Nephron (organoid): Measurements from ENCODE around the gene UGP2.
"Not testable (repeated sequence)": the region's sequence is repeated elsewhere in the genome, so short reads cannot be mapped to it uniquely, and the experiment has no call there.

Experiments used
- H3K27ac Mint-ChIP-seq, 3 experiments: 2 replicates each; pipeline ENCODE4 v1.8.0; 2020; ENCODE audit warnings: mixed read lengths in 3 of 3, mild to moderate bottlenecking in 2 of 3, moderate library complexity in 1 of 3
- H3K27me3 Mint-ChIP-seq: 2 replicates; pipeline ENCODE4 v1.8.0; 2021; ENCODE audit warnings: low read depth, mild to moderate bottlenecking, moderate library complexity, mixed read lengths
- H3K36me3 Mint-ChIP-seq: 2 replicates; pipeline ENCODE4 v1.8.0; 2020; ENCODE audit warnings: low read depth, mixed read lengths
- H3K4me1 Mint-ChIP-seq: 2 replicates; pipeline ENCODE4 v1.8.0; 2020; ENCODE audit warnings: mixed read lengths
- H3K4me3 Mint-ChIP-seq, 3 experiments: 2 replicates each; pipeline ENCODE4 v1.8.0; 2020; ENCODE audit warnings: mild to moderate bottlenecking in 3 of 3, mixed read lengths in 3 of 3, moderate library complexity in 2 of 3
- H3K9me3 Mint-ChIP-seq: 2 replicates; pipeline ENCODE4 v1.8.0; 2020; ENCODE audit warnings: mixed read lengths
- CTCF ChIP-seq, 3 experiments: fragments of 200-600 bp; sonication (generic); IDR thresholded peaks; one replicate each; pipeline ENCODE4 v1.5.0; 2021; ENCODE audit warnings: antibody characterized with exemption in 3 of 3; ENCODE audit not compliant: unreplicated experiment in 3 of 3

The UGP2 gene

DNA sequence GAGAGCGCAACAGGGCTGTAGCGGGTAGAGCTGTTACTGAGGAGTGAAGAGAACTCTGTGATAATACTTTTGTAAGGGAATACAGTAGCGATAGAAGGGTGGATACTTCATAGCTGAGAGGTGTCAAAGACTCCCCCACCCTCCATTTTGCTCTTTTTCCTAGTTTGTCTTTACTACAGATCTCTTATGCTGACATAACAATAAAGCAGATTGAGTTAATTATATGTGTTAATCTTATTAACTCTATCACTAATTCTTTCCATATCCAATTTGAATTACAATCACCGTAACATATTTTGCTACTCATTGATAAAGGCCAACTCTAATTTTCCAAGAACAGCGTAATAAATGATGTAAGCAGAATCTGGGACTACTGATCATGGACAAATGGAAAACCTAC, 57.1 kb downstream of the UGP2 start:
- H3K4me3 Mint-ChIP-seq: no peak overlapping the region
- H3K4me1 Mint-ChIP-seq: no peaks in the 10 kb centered on the region
- H3K36me3 Mint-ChIP-seq: peaks cover 86% of the 10 kb centered on the region
- H3K27me3 Mint-ChIP-seq: no peaks in the 10 kb centered on the region
- no peak for TF ChIP-seq CTCF (IDR thresholded peaks at IDR 0.05; ENCODE audit: unreplicated experiment in 3 of 3)
- H3K27ac Mint-ChIP-seq: no peak overlapping the region
- peaks cover 22% of the 10 kb centered on the region for H3K9me3 Mint-ChIP-seq

DNA sequence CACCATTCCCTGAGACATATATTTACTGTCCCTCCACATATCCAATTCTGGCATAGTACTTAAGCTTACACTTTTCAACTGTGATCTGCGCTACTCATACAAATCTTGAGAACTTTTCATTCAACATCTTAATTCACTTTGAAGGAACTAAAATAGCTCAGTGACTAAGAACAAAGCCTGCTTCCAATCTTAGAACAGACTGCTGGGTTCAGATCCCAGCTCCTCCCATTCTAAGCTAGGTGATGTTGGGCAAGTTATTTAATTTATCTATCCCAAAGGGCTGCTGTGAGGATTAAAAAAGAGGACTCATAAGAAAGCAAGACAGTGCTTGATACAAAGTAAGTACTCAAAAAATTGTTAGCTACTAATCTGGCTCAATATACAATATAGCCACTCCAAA, 57.9 kb downstream of the UGP2 start:
- no peak overlapping the region for H3K4me3 Mint-ChIP-seq

DNA sequence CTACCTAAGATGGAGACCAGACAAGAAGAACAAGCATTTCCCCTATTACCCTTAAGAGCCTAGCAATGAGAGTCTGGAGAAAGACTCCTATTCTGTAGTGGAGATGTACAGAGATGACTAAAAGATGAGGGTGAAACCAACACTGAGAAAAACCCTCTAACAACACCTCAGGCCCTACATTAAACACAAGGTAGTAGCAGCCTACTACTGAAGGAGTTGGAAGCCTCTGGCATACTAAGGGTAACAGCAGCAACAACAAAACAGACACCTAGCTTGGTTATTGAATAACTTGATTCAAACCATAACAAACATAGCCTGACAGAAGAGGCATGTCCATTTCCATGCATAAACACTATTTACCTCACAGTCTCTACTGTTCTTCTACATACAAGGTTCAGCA, 60.5 kb downstream of the UGP2 start:
- peaks cover 42% of the 10 kb centered on the region for H3K9me3 Mint-ChIP-seq
- no peak for TF ChIP-seq CTCF (IDR thresholded peaks at IDR 0.05; ENCODE audit: unreplicated experiment in 3 of 3)
- no peaks in the 10 kb centered on the region for H3K4me1 Mint-ChIP-seq
- H3K36me3 Mint-ChIP-seq: peaks cover 92% of the 10 kb centered on the region
- H3K4me3 Mint-ChIP-seq: no peak overlapping the region
- H3K27ac Mint-ChIP-seq: no peak overlapping the region
- H3K27me3 Mint-ChIP-seq: no peaks in the 10 kb centered on the region

More for the DNA sequence above, 57.9 kb downstream of the UGP2 start:
- H3K27me3 Mint-ChIP-seq: no peaks in the 10 kb centered on the region
- H3K9me3 Mint-ChIP-seq: peaks cover 25% of the 10 kb centered on the region
- TF ChIP-seq CTCF (IDR thresholded peaks at IDR 0.05; ENCODE audit: unreplicated experiment in 3 of 3): no peak
- no peaks in the 10 kb centered on the region for H3K4me1 Mint-ChIP-seq
- peaks cover 87% of the 10 kb centered on the region for H3K36me3 Mint-ChIP-seq
- no peak overlapping the region for H3K27ac Mint-ChIP-seq

DNA sequence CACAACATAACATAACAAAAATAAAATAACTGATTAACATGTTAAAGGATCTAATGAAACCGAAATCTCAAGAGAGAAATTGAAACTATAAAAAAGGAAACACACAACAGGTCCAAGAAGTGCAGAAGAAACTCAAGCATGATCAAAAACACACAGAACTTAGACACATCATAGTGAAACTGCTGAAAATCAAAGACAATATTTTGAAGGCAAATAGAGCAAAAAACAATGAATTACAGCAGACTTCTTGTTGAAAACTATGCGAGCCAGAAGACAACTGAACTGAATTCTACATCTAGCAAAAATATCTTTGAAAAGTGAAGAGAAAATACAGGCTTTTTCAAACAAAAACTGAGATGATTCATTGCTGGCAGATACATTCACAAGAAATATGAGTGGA, 61.3 kb downstream of the UGP2 start:
- Mint-ChIP-seq H3K4me3 (no peak overlapping the region), H3K4me1 (no peaks in the 10 kb centered on the region), H3K27me3 (no peaks in the 10 kb centered on the region), H3K27ac (no peak overlapping the region), H3K36me3 (peaks cover 94% of the 10 kb centered on the region), H3K9me3 (peaks cover 42% of the 10 kb centered on the region)
- no peak for TF ChIP-seq CTCF (IDR thresholded peaks at IDR 0.05; ENCODE audit: unreplicated experiment in 3 of 3)

GRCh38 chr2:63914311-63914710, 72.6 kb downstream of the UGP2 start:
- Mint-ChIP-seq H3K4me3 (no peak overlapping the region), H3K27me3 (no peaks in the 10 kb centered on the region), H3K27ac (no peak overlapping the region), H3K9me3 (no peaks in the 10 kb centered on the region), H3K36me3 (peaks cover 73% of the 10 kb centered on the region), H3K4me1 (no peaks in the 10 kb centered on the region)
- TF ChIP-seq CTCF (IDR thresholded peaks at IDR 0.05; ENCODE audit: unreplicated experiment in 3 of 3): no peak

- no peak overlapping the region for H3K27ac Mint-ChIP-seq
- H3K4me3 Mint-ChIP-seq: no peak overlapping the region
- no peaks in the 10 kb centered on the region for H3K27me3 Mint-ChIP-seq
- H3K36me3 Mint-ChIP-seq: peaks cover 83% of the 10 kb centered on the region
- TF ChIP-seq CTCF (IDR thresholded peaks at IDR 0.05; ENCODE audit: unreplicated experiment in 3 of 3): no peak
- no peaks in the 10 kb centered on the region for H3K4me1 Mint-ChIP-seq
- H3K9me3 Mint-ChIP-seq: peaks cover 30% of the 10 kb centered on the region
These were observed 85.1 kb downstream of the UGP2 start for GRCh38 chr2:63926815-63927214.

DNA sequence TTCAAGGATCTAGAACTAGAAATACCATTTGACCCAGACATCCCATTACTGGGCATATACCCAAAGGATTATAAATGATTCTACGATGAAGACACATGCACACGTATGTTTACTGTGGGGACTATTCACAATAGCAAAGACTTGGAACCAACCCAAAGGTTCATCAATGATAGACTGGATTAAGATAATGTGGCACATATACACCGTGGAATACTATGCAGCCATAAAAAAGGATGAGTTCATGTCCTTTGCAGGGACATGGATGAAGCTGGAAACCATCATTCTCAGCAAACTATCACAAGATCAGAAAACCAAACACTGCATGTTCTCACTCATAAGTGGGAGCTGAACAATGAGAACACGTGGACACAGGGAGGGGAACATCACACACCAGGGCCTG, 90.4 kb downstream of the UGP2 start:
- H3K27ac Mint-ChIP-seq, H3K4me3 Mint-ChIP-seq, H3K4me1 Mint-ChIP-seq, H3K27me3 Mint-ChIP-seq: not testable (repeated sequence)
- Mint-ChIP-seq H3K9me3 (peaks cover 30% of the 10 kb centered on the region), H3K36me3 (peaks cover 85% of the 10 kb centered on the region)
